ENCODE measurements around the gene AXL. TPM values are rescaled to one million over a fixed set of nuclear protein-coding genes. Genes with fewer than 3 reads are reported as not detected.
A peak's percentile ranks its signal among the peaks of the same experiment; 100 is the strongest.

The AXL gene
- total and polyA plus RNA-seq, 2 of the 8 experiments (the other 6 are each of a cell fraction or from before 2014, with no cell fraction given), result 35.3 to 51.0 TPM

- H3K18ac ChIP-seq (ENCODE audit: extremely low read depth, low read length), result peak overlapping the region; percentile 15; the same call in 1 of the 2 replicates
- peaks cover 0 to 11% (median 8%) of the 10 kb centered on the region in 4 experiments; a peak in 5 of 7 replicates for H3K4me1 ChIP-seq (replicated peaks in 1 of 4; ENCODE audit: control insufficient read depth in 3 of 4, insufficient read depth in 4 of 4, low read length in 3 of 4)
- ChIA-PET CTCF (ENCODE audit: partially characterized antibody) (interaction anchor here (0.6 to 3.6 kb wide), 4 partner anchors 41 to 1020 kb away, joined by 3 to 10 read pairs (median 5); no protein-coding TSS in a partner anchor), POLR2A (ENCODE audit: partially characterized antibody) (interaction anchor here (0.8 to 3.0 kb wide), 3 partner anchors 9 to 25 kb away, joined by 3 to 16 read pairs (median 3); partner anchors contain the start of gene CYP2S1)
- peaks cover 0 to 18% of the 10 kb centered on the region in 2 experiments; a peak in 2 of 4 replicates for H3K79me2 ChIP-seq (ENCODE audit: control insufficient read depth in 1 of 2, insufficient read depth in 2 of 2, low read length in 2 of 2)
- no peak overlapping the region for H3K9ac ChIP-seq (replicated peaks in 1 of 4; ENCODE audit: extremely low read depth in 1 of 4, low read depth in 3 of 4, low read length in 3 of 4)
- no peaks in the 10 kb centered on the region for H4K20me1 ChIP-seq (replicated peaks in 1 of 2; ENCODE audit: control insufficient read depth in 1 of 2, insufficient read depth in 2 of 2, low read length in 2 of 2)
- peaks cover 2% of the 10 kb centered on the region; the same call in 1 of the 2 replicates for H3K79me1 ChIP-seq (ENCODE audit: low read depth, low read length)
- no peak overlapping the region for H3K27ac ChIP-seq (ENCODE audit: low read depth, low read length)
- H2BK15ac ChIP-seq (ENCODE audit: low read length), result peak overlapping the region; percentile 97; the same call in 1 of the 2 replicates
- H3K36me3 ChIP-seq (ENCODE audit: control insufficient read depth in 2 of 4, insufficient read depth in 4 of 4, low read length in 3 of 4), result peaks cover 0 to 11% (median 3%) of the 10 kb centered on the region in 4 experiments; a peak in 4 of 8 replicates
- WGBS, 2 experiments (ENCODE audit: extremely low coverage in 1 of 2, insufficient coverage in 1 of 2, insufficient read length in 1 of 2, insufficient replicate concordance in 2 of 2, low coverage in 1 of 2, low lambda C conversion rate in 2 of 2, missing lambda C conversion rate in 1 of 2), result 76% methylated on average over 7 of the region's 7 CpGs; no CpG with 5 or more reads in 1 of the 2 experiments
- no peak for FAIRE-seq
- H3K4ac ChIP-seq (replicated peaks; ENCODE audit: insufficient read length, low read depth, low read length), result peak overlapping the region; percentile 17
- peak overlapping the region; percentile 95; the same call in 1 of the 2 replicates for H2BK20ac ChIP-seq (ENCODE audit: low read length)
- no peaks in the 10 kb centered on the region for H3K9me3 ChIP-seq (ENCODE audit: insufficient read depth in 2 of 2, low read depth in 1 of 2, low read length in 1 of 2)
- peak overlapping the region in 1 of 2 experiments; percentile 93; a peak in 1 of 4 replicates for H3K4me2 ChIP-seq (ENCODE audit: insufficient read depth in 1 of 2, low read depth in 2 of 2, low read length in 2 of 2)
- H2BK120ac ChIP-seq (replicated peaks; ENCODE audit: low read depth, low read length), result peak overlapping the region; percentile 13
- no peak for DNase-seq (ENCODE audit: low read depth in 1 of 2, low spot score in 2 of 2)
- no peak overlapping the region for H3K4me3 ChIP-seq (ENCODE audit: extremely low read depth in 1 of 4, insufficient read depth in 2 of 4, low read depth in 3 of 4, low read length in 4 of 4)
- H3K23ac ChIP-seq (ENCODE audit: insufficient read length), result no peak overlapping the region
- H2BK5ac ChIP-seq (ENCODE audit: low read depth, low read length), result peak overlapping the region; percentile 81; the same call in 1 of the 2 replicates
- H3K27me3 ChIP-seq (replicated peaks in 1 of 4; ENCODE audit: control insufficient read depth in 3 of 4, extremely low read depth in 1 of 4, insufficient read depth in 3 of 4, low read length in 3 of 4), result no peaks in the 10 kb centered on the region; a peak in 1 of 7 replicates
- no peak overlapping the region for H2AFZ ChIP-seq (ENCODE audit: low read length)
- H4K8ac ChIP-seq (ENCODE audit: extremely low read depth, insufficient read depth, low read length), result peak overlapping the region; percentile 62; the same call in 1 of the 2 replicates
- H2AK5ac ChIP-seq (ENCODE audit: low read depth, low read length), result peak overlapping the region; percentile 65; the same call in 1 of the 2 replicates
- H2BK12ac ChIP-seq (ENCODE audit: low read depth, low read length), result peak overlapping the region; percentile 90
- TF ChIP-seq EGR1 (IDR thresholded peaks at IDR 0.05; ENCODE audit: borderline replicate concordance, low read depth, low read length), result no peak
- TF ChIP-seq RNF2 (IDR thresholded peaks at IDR 0.05; ENCODE audit: borderline replicate concordance, low read depth, low read length, missing control alignments, poor library complexity, severe bottlenecking), result no peak
- no peak for TF ChIP-seq CBX8 (IDR thresholded peaks at IDR 0.05; ENCODE audit: borderline replicate concordance, low read depth, low read length)
- TF ChIP-seq TCF12 (IDR thresholded peaks at IDR 0.05; ENCODE audit: low read depth, low read length), result no peak
- no peak for TF ChIP-seq CREB1 (IDR thresholded peaks at IDR 0.05)
- no peak for TF ChIP-seq TBP (IDR thresholded peaks at IDR 0.05; ENCODE audit: low read depth, low read length)
- no peak for TF ChIP-seq JUN (IDR thresholded peaks at IDR 0.05; ENCODE audit: low read depth, low read length)
- no peak for TF ChIP-seq POLR2AphosphoS5 (IDR thresholded peaks at IDR 0.05; ENCODE audit: low read depth, low read length)
- peaks cover 8% of the 10 kb centered on the region for H3K23me2 ChIP-seq (ENCODE audit: low read depth, low read length)
- H3K56ac ChIP-seq (replicated peaks; ENCODE audit: insufficient read length, low read depth, low read length), result no peak overlapping the region
- H4K5ac ChIP-seq (ENCODE audit: insufficient read length, low read depth, low read length), result peak overlapping the region; percentile 21
- no peak overlapping the region for H3K14ac ChIP-seq (ENCODE audit: insufficient read length)
- peak overlapping the region; percentile 75 for H4K91ac ChIP-seq (replicated peaks; ENCODE audit: insufficient read length, low read length)
These were observed 1.3 kb upstream of the AXL start for GRCh38 chr19:41217741-41218140.

Data from H1 (cell line).